Neural cell (in vitro differentiated cells): ENCODE results near the gene MBNL2.

ENCODE experiments used
- CTCF ChIP-seq: fragments of 450-650 bp; IDR thresholded peaks from 2 replicates; pipeline ENCODE4 v1.5.1; 2014; ENCODE audit warnings: antibody characterized with exemption, mild to moderate bottlenecking, moderate library complexity; ENCODE audit not compliant: poor library complexity, severe bottlenecking
- EP300 ChIP-seq: fragments of 450-650 bp; conservative IDR thresholded peaks from 2 replicates; pipeline ENCODE4 v1.6.1; 2014; ENCODE audit warnings: antibody characterized with exemption, mild to moderate bottlenecking, moderate library complexity; ENCODE audit not compliant: poor library complexity, severe bottlenecking
- EZH2 ChIP-seq: fragments of 200-600, 300-800 bp; shearing (Covaris generic), sonication (generic); IDR thresholded peaks from 2 replicates; pipeline ENCODE4 v1.6.1; 2014; ENCODE audit warnings: antibody characterized with exemption, low read length, borderline replicate concordance, mild to moderate bottlenecking; ENCODE audit not compliant: insufficient read depth, poor library complexity, severe bottlenecking
- POLR2AphosphoS5 ChIP-seq: IDR thresholded peaks from 2 replicates; pipeline ENCODE4 v1.6.1; 2012
- RAD21 ChIP-seq: fragments of 450-650 bp; conservative IDR thresholded peaks from 2 replicates; pipeline ENCODE4 v1.6.1; 2014; ENCODE audit warnings: antibody characterized with exemption, mild to moderate bottlenecking, moderate library complexity
- SMC3 ChIP-seq: fragments of 450-650 bp; conservative IDR thresholded peaks from 2 replicates; pipeline ENCODE4 v1.6.1; 2014; ENCODE audit warnings: antibody characterized with exemption, mild to moderate bottlenecking, moderate library complexity; ENCODE audit not compliant: poor library complexity
- TAF1 ChIP-seq: IDR thresholded peaks from 2 replicates; pipeline ENCODE4 v1.6.1; 2012; ENCODE audit warnings: low read depth

- TF ChIP-seq CTCF: no peak
- peak; percentile 47 for TF ChIP-seq EP300
- no peak for TF ChIP-seq TAF1
- TF ChIP-seq POLR2AphosphoS5: peak; percentile 26
- no peak for TF ChIP-seq EZH2
- no peak for TF ChIP-seq RAD21
- no peak for TF ChIP-seq SMC3
Measured at GRCh38 chr13:97211300-97211699, 10.8 kb upstream of the MBNL2 start.
